ENCODE measurements around the gene RAD51B.

DNA sequence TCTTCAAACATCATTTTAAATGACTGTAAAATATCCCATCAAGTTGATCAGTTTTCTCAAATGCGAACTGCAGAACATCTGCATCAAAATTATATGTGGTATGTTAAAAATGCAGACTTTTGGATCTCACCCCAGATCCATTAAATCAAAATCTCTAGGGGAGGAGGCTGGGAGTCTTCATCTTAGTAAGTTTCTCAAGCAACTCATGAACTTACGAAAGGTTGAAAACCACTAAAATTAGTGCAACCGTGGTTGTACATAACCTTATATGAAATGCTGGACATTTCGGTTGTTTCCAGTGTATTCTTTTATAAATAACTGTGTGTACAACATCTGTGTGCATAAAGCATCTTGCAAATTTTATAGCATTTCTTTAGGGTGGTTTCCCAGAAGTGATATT is 934.1 kb downstream of the RAD51B start:
- TF ChIP-seq, protein P1, sequence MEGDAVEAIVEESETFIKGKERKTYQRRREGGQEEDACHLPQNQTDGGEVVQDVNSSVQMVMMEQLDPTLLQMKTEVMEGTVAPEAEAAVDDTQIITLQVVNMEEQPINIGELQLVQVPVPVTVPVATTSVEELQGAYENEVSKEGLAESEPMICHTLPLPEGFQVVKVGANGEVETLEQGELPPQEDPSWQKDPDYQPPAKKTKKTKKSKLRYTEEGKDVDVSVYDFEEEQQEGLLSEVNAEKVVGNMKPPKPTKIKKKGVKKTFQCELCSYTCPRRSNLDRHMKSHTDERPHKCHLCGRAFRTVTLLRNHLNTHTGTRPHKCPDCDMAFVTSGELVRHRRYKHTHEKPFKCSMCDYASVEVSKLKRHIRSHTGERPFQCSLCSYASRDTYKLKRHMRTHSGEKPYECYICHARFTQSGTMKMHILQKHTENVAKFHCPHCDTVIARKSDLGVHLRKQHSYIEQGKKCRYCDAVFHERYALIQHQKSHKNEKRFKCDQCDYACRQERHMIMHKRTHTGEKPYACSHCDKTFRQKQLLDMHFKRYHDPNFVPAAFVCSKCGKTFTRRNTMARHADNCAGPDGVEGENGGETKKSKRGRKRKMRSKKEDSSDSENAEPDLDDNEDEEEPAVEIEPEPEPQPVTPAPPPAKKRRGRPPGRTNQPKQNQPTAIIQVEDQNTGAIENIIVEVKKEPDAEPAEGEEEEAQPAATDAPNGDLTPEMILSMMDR (IDR thresholded peaks at IDR 0.05), result no peak
- no peak for TF ChIP-seq POLR2AphosphoS5 (IDR thresholded peaks at IDR 0.05; ENCODE audit: low read depth, low read length)
- TF ChIP-seq SIN3A (IDR thresholded peaks at IDR 0.05; ENCODE audit: borderline replicate concordance, insufficient read depth, low read depth, low read length), result no peak
- TF ChIP-seq, protein P2, sequence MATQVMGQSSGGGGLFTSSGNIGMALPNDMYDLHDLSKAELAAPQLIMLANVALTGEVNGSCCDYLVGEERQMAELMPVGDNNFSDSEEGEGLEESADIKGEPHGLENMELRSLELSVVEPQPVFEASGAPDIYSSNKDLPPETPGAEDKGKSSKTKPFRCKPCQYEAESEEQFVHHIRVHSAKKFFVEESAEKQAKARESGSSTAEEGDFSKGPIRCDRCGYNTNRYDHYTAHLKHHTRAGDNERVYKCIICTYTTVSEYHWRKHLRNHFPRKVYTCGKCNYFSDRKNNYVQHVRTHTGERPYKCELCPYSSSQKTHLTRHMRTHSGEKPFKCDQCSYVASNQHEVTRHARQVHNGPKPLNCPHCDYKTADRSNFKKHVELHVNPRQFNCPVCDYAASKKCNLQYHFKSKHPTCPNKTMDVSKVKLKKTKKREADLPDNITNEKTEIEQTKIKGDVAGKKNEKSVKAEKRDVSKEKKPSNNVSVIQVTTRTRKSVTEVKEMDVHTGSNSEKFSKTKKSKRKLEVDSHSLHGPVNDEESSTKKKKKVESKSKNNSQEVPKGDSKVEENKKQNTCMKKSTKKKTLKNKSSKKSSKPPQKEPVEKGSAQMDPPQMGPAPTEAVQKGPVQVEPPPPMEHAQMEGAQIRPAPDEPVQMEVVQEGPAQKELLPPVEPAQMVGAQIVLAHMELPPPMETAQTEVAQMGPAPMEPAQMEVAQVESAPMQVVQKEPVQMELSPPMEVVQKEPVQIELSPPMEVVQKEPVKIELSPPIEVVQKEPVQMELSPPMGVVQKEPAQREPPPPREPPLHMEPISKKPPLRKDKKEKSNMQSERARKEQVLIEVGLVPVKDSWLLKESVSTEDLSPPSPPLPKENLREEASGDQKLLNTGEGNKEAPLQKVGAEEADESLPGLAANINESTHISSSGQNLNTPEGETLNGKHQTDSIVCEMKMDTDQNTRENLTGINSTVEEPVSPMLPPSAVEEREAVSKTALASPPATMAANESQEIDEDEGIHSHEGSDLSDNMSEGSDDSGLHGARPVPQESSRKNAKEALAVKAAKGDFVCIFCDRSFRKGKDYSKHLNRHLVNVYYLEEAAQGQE (IDR thresholded peaks at IDR 0.05; ENCODE audit: insufficient read depth in 1 of 2, low read depth in 2 of 2, low read length in 1 of 2), result no peak
